Neural progenitor cell (in vitro differentiated cells): ENCODE data around the gene MMUT. TPM values are rescaled to one million over a fixed set of nuclear protein-coding genes. Genes with fewer than 3 reads are reported as not detected.
"Not testable (repeated sequence)": the region's sequence is repeated elsewhere in the genome, so short reads cannot be mapped to it uniquely, and the experiment has no call there.

Experiments
- DNase-seq: peaks from one replicate; pipeline ENCODE4 v3.0.0-alpha.2; 2016; ENCODE audit warnings: low spot score
- H2AFZ ChIP-seq: fragments of 200-600 bp; sonication (generic); replicated peaks from 2 replicates; pipeline ENCODE4 v1.6.1; 2016; ENCODE audit warnings: antibody characterized with exemption
- H3F3A ChIP-seq: fragments of 200-600 bp; sonication (generic); 2 replicates; pipeline ENCODE4 v1.6.1; 2016; ENCODE audit warnings: antibody characterized with exemption, low read depth
- H3K27ac ChIP-seq: fragments of 200-600 bp; sonication (generic); 2 replicates; pipeline ENCODE4 v1.5.1; 2016; ENCODE audit warnings: mild to moderate bottlenecking
- H3K27me3 ChIP-seq: fragments of 200-600 bp; sonication (generic); 2 replicates; pipeline ENCODE4 v1.6.1; 2016; ENCODE audit warnings: mild to moderate bottlenecking, moderate library complexity
- H3K36me3 ChIP-seq: fragments of 200-600 bp; sonication (generic); 2 replicates; pipeline ENCODE4 v1.5.1; 2016
- H3K4me1 ChIP-seq: fragments of 200-600 bp; sonication (generic); 2 replicates; pipeline ENCODE4 v1.6.1; 2016; ENCODE audit warnings: mixed run types
- H3K4me2 ChIP-seq: fragments of 200-600 bp; sonication (generic); 2 replicates; pipeline ENCODE4 v1.6.1; 2016
- H3K4me3 ChIP-seq: fragments of 200-600 bp; sonication (generic); 2 replicates; pipeline ENCODE4 v1.5.1; 2016
- H3K79me2 ChIP-seq: fragments of 200-600 bp; sonication (generic); 2 replicates; pipeline ENCODE4 v1.6.1; 2016; ENCODE audit warnings: low read depth
- H3K9ac ChIP-seq: fragments of 200-600 bp; sonication (generic); 2 replicates; pipeline ENCODE4 v1.6.1; 2016
- H3K9me3 ChIP-seq: fragments of 200-600 bp; sonication (generic); 2 replicates; pipeline ENCODE4 v1.5.1; 2016; ENCODE audit warnings: low read depth
- H4K20me1 ChIP-seq: fragments of 200-600 bp; sonication (generic); 2 replicates; pipeline ENCODE4 v1.6.1; 2016; ENCODE audit warnings: low read depth
- H3K27ac Mint-ChIP-seq: 3 replicates; pipeline ENCODE4 v1.8.0; 2021; ENCODE audit warnings: mixed read lengths
- H3K27me3 Mint-ChIP-seq: 2 replicates; pipeline ENCODE4 v1.8.0; 2022; ENCODE audit warnings: low read depth, mild to moderate bottlenecking, inconsistent platforms, moderate library complexity, mixed read lengths; ENCODE audit not compliant: insufficient read depth
- H3K36me3 Mint-ChIP-seq: 3 replicates; pipeline ENCODE4 v1.8.0; 2021; ENCODE audit warnings: mixed read lengths
- H3K4me1 Mint-ChIP-seq: 3 replicates; pipeline ENCODE4 v1.8.0; 2021; ENCODE audit warnings: mixed read lengths
- H3K4me3 Mint-ChIP-seq: 3 replicates; pipeline ENCODE4 v1.8.0; 2021; ENCODE audit warnings: mild to moderate bottlenecking, moderate library complexity, mixed read lengths
- H3K9me3 Mint-ChIP-seq: 3 replicates; pipeline ENCODE4 v1.8.0; 2020; ENCODE audit warnings: mixed read lengths
- CTCF ChIP-seq: fragments of 200-600 bp; sonication (generic); IDR thresholded peaks from 2 replicates; pipeline ENCODE4 v1.5.1; 2017; ENCODE audit warnings: antibody characterized with exemption, mild to moderate bottlenecking
- EZH2 ChIP-seq: fragments of 200-600 bp; sonication (generic); IDR thresholded peaks from 2 replicates; pipeline ENCODE4 v1.6.1; 2017; ENCODE audit warnings: antibody characterized with exemption, mild to moderate bottlenecking, moderate library complexity
- EZH2phosphoT487 ChIP-seq: fragments of 200-600 bp; sonication (generic); IDR thresholded peaks from 2 replicates; pipeline ENCODE4 v1.6.1; 2017; ENCODE audit warnings: antibody characterized with exemption
- total RNA-seq: library from RNA; depleted of rRNA; stranded (reverse); fragments of >200 nt; gene quantifications from 2 replicates; pipeline ENCODE4 v1.2.3, GENCODE V29; 2015; ENCODE audit warnings: low replicate concordance

The MMUT gene
- total RNA-seq, 1 donor from 2014 or later = 23.9 TPM

GRCh38 chr6:49497304-49497703 is 34.3 kb upstream of the MMUT start:
- H3K4me1 Mint-ChIP-seq = no peaks in the 10 kb centered on the region
- Histone ChIP-seq H3K4me2 (no peak overlapping the region), H3K9ac (no peak overlapping the region), H4K20me1 (no peaks in the 10 kb centered on the region), H3K27ac (no peak overlapping the region), H3K4me1 (no peaks in the 10 kb centered on the region), H3K27me3 (no peaks in the 10 kb centered on the region), H3K9me3 (no peaks in the 10 kb centered on the region), H3K4me3 (no peak overlapping the region), H3K36me3 (peaks cover 10% of the 10 kb centered on the region), H3K79me2 (no peaks in the 10 kb centered on the region), H2AFZ (no peak overlapping the region), H3F3A (no peaks in the 10 kb centered on the region)
- H3K27ac Mint-ChIP-seq = no peak overlapping the region
- no peaks in the 10 kb centered on the region for H3K27me3 Mint-ChIP-seq
- no peak overlapping the region for H3K4me3 Mint-ChIP-seq
- H3K9me3 Mint-ChIP-seq = no peaks in the 10 kb centered on the region
- TF ChIP-seq CTCF (no peak), EZH2 (no peak), EZH2phosphoT487 (no peak)
- no peak for DNase-seq
- no peaks in the 10 kb centered on the region for H3K36me3 Mint-ChIP-seq

- no peaks in the 10 kb centered on the region for H3K79me2 ChIP-seq
- Mint-ChIP-seq H3K4me1 (no peaks in the 10 kb centered on the region), H3K27ac (no peak overlapping the region), H3K4me3 (no peak overlapping the region), H3K9me3 (no peaks in the 10 kb centered on the region), H3K27me3 (no peaks in the 10 kb centered on the region), H3K36me3 (peaks cover 10% of the 10 kb centered on the region)
- H3K36me3 ChIP-seq = peaks cover 30% of the 10 kb centered on the region
- no peak overlapping the region for H2AFZ ChIP-seq
- H3K27ac ChIP-seq = no peak overlapping the region
- H3K27me3 ChIP-seq = no peaks in the 10 kb centered on the region
- no peak overlapping the region for H3K4me2 ChIP-seq
- H4K20me1 ChIP-seq = no peaks in the 10 kb centered on the region
- no peak overlapping the region for H3K4me3 ChIP-seq
- no peak for DNase-seq
- no peak overlapping the region for H3K9ac ChIP-seq
- no peak for TF ChIP-seq EZH2phosphoT487
- no peak for TF ChIP-seq CTCF
- TF ChIP-seq EZH2 = no peak
- H3F3A ChIP-seq = no peaks in the 10 kb centered on the region
- no peaks in the 10 kb centered on the region for H3K9me3 ChIP-seq
- no peaks in the 10 kb centered on the region for H3K4me1 ChIP-seq
Measured at GRCh38 chr6:49490633-49491032, 27.6 kb upstream of the MMUT start.

GRCh38 chr6:49483380-49483779 is 20.3 kb upstream of the MMUT start:
- not testable (repeated sequence) for H4K20me1 ChIP-seq, H3K27me3 Mint-ChIP-seq, H3K27ac ChIP-seq, H3K79me2 ChIP-seq, H3K9me3 Mint-ChIP-seq, H3K4me1 Mint-ChIP-seq, H3F3A ChIP-seq, H3K9me3 ChIP-seq, H3K4me3 ChIP-seq, DNase-seq, H3K27me3 ChIP-seq, H3K4me3 Mint-ChIP-seq, H2AFZ ChIP-seq, H3K9ac ChIP-seq, H3K27ac Mint-ChIP-seq, H3K4me1 ChIP-seq, H3K4me2 ChIP-seq
- peaks cover 17% of the 10 kb centered on the region for H3K36me3 ChIP-seq
- H3K36me3 Mint-ChIP-seq = peaks cover 15% of the 10 kb centered on the region

- DNase-seq, H3K27me3 Mint-ChIP-seq: not testable (repeated sequence)
- peaks cover 17% of the 10 kb centered on the region for H3K36me3 Mint-ChIP-seq
Measured at GRCh38 chr6:49481846-49482245, 18.8 kb upstream of the MMUT start.

More at GRCh38 chr6:49481846-49482245, 18.8 kb upstream of the MMUT start:
- not testable (repeated sequence) for H3K4me1 ChIP-seq, H3K4me3 Mint-ChIP-seq, H3K9ac ChIP-seq, H3K27ac ChIP-seq, H4K20me1 ChIP-seq, H3K4me3 ChIP-seq, H3K4me2 ChIP-seq, H3K9me3 ChIP-seq, H3K27ac Mint-ChIP-seq, H2AFZ ChIP-seq, H3K4me1 Mint-ChIP-seq, H3K9me3 Mint-ChIP-seq, H3F3A ChIP-seq, H3K27me3 ChIP-seq, H3K79me2 ChIP-seq
- H3K36me3 ChIP-seq = peaks cover 12% of the 10 kb centered on the region
